Sigmoid colon (tissue), 7 donors: ENCODE measurements around the gene MAP3K2. TPM values are rescaled to one million over a fixed set of nuclear protein-coding genes. Genes with fewer than 3 reads are reported as not detected.

ENCODE experiments used
- DNase-seq: peaks from one replicate; pipeline ENCODE4 v3.0.0-alpha.2; 2019
- H3K27ac ChIP-seq, 4 donors: fragments of 200-600 bp; sonication (generic); one replicate each; pipeline ENCODE4 v1.5.1; 2016 to 2019; ENCODE audit warnings: mild to moderate bottlenecking in 1 of 4
- H3K27me3 ChIP-seq, 3 donors: fragments of 200-600 bp; sonication (generic); one replicate each; pipeline ENCODE4 v1.5.1; 2019; ENCODE audit warnings: mild to moderate bottlenecking in 1 of 3
- H3K36me3 ChIP-seq, 4 donors: fragments of 200-600 bp; sonication (generic); one replicate each; pipeline ENCODE4 v1.5.1; 2016 to 2019
- H3K4me1 ChIP-seq, 4 donors: fragments of 200-600 bp; sonication (generic); one replicate each; pipeline ENCODE4 v1.5.1; 2017 to 2019
- H3K4me3 ChIP-seq, 4 donors: fragments of 200-600 bp; sonication (generic); one replicate each; pipeline ENCODE4 v1.5.1; 2017 to 2019; ENCODE audit warnings: mild to moderate bottlenecking in 2 of 4, moderate library complexity in 1 of 4
- H3K9me3 ChIP-seq, 4 donors: fragments of 200-600 bp in 3 of 4; sonication (generic) in 3 of 4; one replicate each; pipeline versions ENCODE4 v1.5.1 to v1.6.1; 2013 to 2019
- CTCF ChIP-seq, 4 experiments: fragments of 450-650 bp in 3 of 4; fragments of 200-600 bp in 1 of 4; IDR thresholded peaks; one replicate each; pipeline ENCODE4 v1.5.1; 2016 to 2019; ENCODE audit warnings: antibody characterized with exemption in 4 of 4, mild to moderate bottlenecking in 3 of 4, moderate library complexity in 2 of 4
- EP300 ChIP-seq, 4 donors: sonication (generic); formaldehyde crosslinking; IDR thresholded peaks; one replicate each; pipeline ENCODE4 v1.6.1; 2017; ENCODE audit warnings: antibody characterized with exemption in 4 of 4
- POLR2A ChIP-seq, 2 donors: fragments of 450-650 bp; IDR thresholded peaks; one replicate each; pipeline ENCODE4 v1.6.1; 2016; ENCODE audit warnings: antibody characterized with exemption in 2 of 2, mild to moderate bottlenecking in 2 of 2, moderate library complexity in 2 of 2
- POLR2AphosphoS5 ChIP-seq, 4 donors: sonication (generic); formaldehyde crosslinking; IDR thresholded peaks; one replicate each; pipeline ENCODE4 v1.6.1; 2017; ENCODE audit warnings: antibody characterized with exemption in 4 of 4
- WGBS, 2 donors: extraction: QIAGEN DNeasy Blood & Tissue Kit; methylation state at CpG; one replicate each; pipeline ENCODE4 v1.1.7; 2013; 5-methylcytosine and 5-hydroxymethylcytosine counted together
- intact Hi-C: fragments of 100-400 bp; cut with DNase I; formaldehyde crosslinking; loops from one replicate; pipeline ENCODE4 v1.15.1; 2023
- polyA plus RNA-seq, 3 donors: library from polyadenylated mRNA; stranded (reverse); fragments of 200-250 nt; gene quantifications; one replicate each; pipeline ENCODE4 v1.2.3, GENCODE V29; 2013
- total RNA-seq, 4 donors: library from RNA; depleted of rRNA; stranded (reverse); fragments of >200 nt; gene quantifications; one replicate each; pipeline ENCODE4 v1.1.0, GENCODE V29; 2016
- donor health status: healthy with polysubstance abuse.
- donor health status: Bipolar disorder and iron deficiency.
- donor health status: healthy.

MAP3K2 gene
- total and polyA plus RNA-seq, 7 donors, result 9.0 to 52.2 (median 39.9) TPM

- Histone ChIP-seq H3K36me3 (peaks cover 9 to 95% (median 39%) of the 10 kb centered on the region in 4 donors), H3K9me3 (no peaks in the 10 kb centered on the region), H3K27me3 (no peaks in the 10 kb centered on the region), H3K4me3 (no peak overlapping the region), H3K4me1 (no peaks in the 10 kb centered on the region), H3K27ac (no peak overlapping the region)
- intact Hi-C loops, result no loop called here
- DNase-seq, result no peak
- no peak for TF ChIP-seq POLR2AphosphoS5 (IDR thresholded peaks at IDR 0.05)
- 79 to 89% methylated on average over 3 of the region's 3 CpGs for WGBS, 2 donors
These were observed 76.8 kb downstream of the MAP3K2 start for GRCh38 chr2:127310980-127311379.

- intact Hi-C loops, result no loop called here
- Histone ChIP-seq H3K36me3 (peaks cover 7 to 89% (median 34%) of the 10 kb centered on the region in 4 donors), H3K9me3 (no peaks in the 10 kb centered on the region), H3K27me3 (no peaks in the 10 kb centered on the region), H3K27ac (no peak overlapping the region), H3K4me1 (no peaks in the 10 kb centered on the region), H3K4me3 (no peak overlapping the region)
- WGBS, 2 donors, result 92 to 97% methylated on average over 4 of the region's 4 CpGs
- TF ChIP-seq EP300 (IDR thresholded peaks at IDR 0.05) (no peak), CTCF (IDR thresholded peaks at IDR 0.05) (no peak), POLR2A (IDR thresholded peaks at IDR 0.05) (no peak), POLR2AphosphoS5 (IDR thresholded peaks at IDR 0.05) (no peak)
- DNase-seq, result no peak
These were observed 78.3 kb downstream of the MAP3K2 start for GRCh38 chr2:127309468-127309867.

- no peak overlapping the region for H3K4me3 ChIP-seq
- no peaks in the 10 kb centered on the region for H3K9me3 ChIP-seq
- H3K4me1 ChIP-seq, result no peaks in the 10 kb centered on the region
- H3K27me3 ChIP-seq, result no peaks in the 10 kb centered on the region
- TF ChIP-seq POLR2A (IDR thresholded peaks at IDR 0.05) (no peak), CTCF (IDR thresholded peaks at IDR 0.05) (no peak), POLR2AphosphoS5 (IDR thresholded peaks at IDR 0.05) (no peak), EP300 (IDR thresholded peaks at IDR 0.05) (no peak)
- intact Hi-C loops, result no loop called here
- DNase-seq, result no peak
- WGBS, 2 donors, result 93% methylated on average over 7 of the region's 7 CpGs
- peaks cover 0 to 81% (median 28%) of the 10 kb centered on the region in 4 donors for H3K36me3 ChIP-seq
- H3K27ac ChIP-seq, result no peak overlapping the region
These were observed 79.1 kb downstream of the MAP3K2 start for GRCh38 chr2:127308586-127309138.

- Histone ChIP-seq H3K27me3 (no peaks in the 10 kb centered on the region), H3K9me3 (no peaks in the 10 kb centered on the region), H3K27ac (no peak overlapping the region), H3K36me3 (peaks cover 0 to 55% (median 17%) of the 10 kb centered on the region in 4 donors), H3K4me1 (no peaks in the 10 kb centered on the region), H3K4me3 (no peak overlapping the region)
- no peak for TF ChIP-seq EP300 (IDR thresholded peaks at IDR 0.05)
- no peak for TF ChIP-seq POLR2A (IDR thresholded peaks at IDR 0.05)
- TF ChIP-seq POLR2AphosphoS5 (IDR thresholded peaks at IDR 0.05), result no peak
- TF ChIP-seq CTCF (IDR thresholded peaks at IDR 0.05), result no peak
- DNase-seq, result no peak
- 46 to 72% methylated on average over 4 of the region's 4 CpGs for WGBS, 2 donors
- intact Hi-C loops, result no loop called here
These were observed 81.7 kb downstream of the MAP3K2 start for GRCh38 chr2:127305990-127306585.

GRCh38 chr2:127302168-127302567, 85.6 kb downstream of the MAP3K2 start:
- Histone ChIP-seq H3K4me3 (no peak overlapping the region), H3K27me3 (no peaks in the 10 kb centered on the region), H3K36me3 (peaks cover 0 to 21% (median 7%) of the 10 kb centered on the region in 4 donors), H3K27ac (no peak overlapping the region), H3K9me3 (no peaks in the 10 kb centered on the region), H3K4me1 (no peaks in the 10 kb centered on the region)
- no peak for DNase-seq
- TF ChIP-seq EP300 (IDR thresholded peaks at IDR 0.05) (no peak), POLR2AphosphoS5 (IDR thresholded peaks at IDR 0.05) (no peak), CTCF (IDR thresholded peaks at IDR 0.05) (no peak), POLR2A (IDR thresholded peaks at IDR 0.05) (no peak)
- intact Hi-C loops, result no loop called here
- WGBS, 2 donors, result 91 to 93% methylated on average over 1 of the region's 1 CpG
